CD1c-positive myeloid dendritic cell (primary cell): ENCODE data around the gene PGAP3.
"Not testable (repeated sequence)": the region's sequence is repeated elsewhere in the genome, so short reads cannot be mapped to it uniquely, and the experiment has no call there.

Experiments
- DNase-seq: peaks from one replicate; pipeline ENCODE4 v3.0.0-alpha.2; 2016; ENCODE audit errors: extremely low spot score

The PGAP3 gene, protein sequence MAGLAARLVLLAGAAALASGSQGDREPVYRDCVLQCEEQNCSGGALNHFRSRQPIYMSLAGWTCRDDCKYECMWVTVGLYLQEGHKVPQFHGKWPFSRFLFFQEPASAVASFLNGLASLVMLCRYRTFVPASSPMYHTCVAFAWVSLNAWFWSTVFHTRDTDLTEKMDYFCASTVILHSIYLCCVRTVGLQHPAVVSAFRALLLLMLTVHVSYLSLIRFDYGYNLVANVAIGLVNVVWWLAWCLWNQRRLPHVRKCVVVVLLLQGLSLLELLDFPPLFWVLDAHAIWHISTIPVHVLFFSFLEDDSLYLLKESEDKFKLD

DNA sequence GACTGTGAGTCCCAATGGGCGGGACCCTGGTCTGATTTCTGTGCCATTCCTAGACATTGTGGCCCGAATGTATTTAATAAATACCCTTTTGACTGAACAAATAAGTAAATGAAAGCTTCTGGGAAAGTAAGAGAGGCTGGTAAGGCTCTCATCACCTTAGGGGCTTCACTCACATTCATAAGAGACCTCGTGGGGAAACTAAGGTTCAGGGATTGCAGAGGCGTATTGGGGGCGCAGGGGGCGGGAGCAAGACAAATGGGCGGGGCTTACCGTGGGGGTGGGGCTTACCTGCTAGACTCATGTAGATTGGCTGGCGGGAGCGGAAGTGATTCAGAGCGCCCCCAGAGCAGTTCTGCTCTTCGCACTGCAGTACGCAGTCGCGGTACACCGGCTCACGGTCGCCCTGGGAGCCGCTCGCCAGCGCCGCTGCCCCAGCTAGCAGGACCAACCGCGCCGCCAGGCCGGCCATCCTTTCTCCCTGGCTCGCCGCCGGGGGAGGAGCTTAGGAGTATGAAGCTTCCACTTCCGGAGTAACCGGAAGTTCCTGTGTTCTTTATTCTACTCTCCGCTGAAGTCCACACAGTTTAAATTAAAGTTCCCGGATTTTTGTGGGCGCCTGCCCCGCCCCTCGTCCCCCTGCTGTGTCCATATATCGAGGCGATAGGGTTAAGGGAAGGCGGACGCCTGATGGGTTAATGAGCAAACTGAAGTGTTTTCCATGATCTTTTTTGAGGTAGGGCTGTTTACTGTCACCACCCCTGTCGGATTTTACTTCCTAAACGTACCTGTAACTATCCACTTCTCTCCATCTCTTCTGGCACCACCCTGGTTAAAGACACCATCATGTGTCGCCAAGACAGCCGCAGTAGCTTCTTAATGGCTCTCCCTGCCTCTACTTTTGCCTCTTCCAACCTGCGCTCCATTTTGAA lies at the start of gene PGAP3:
PGAP3 (minus strand) TSS at position 512 of the 929 bp plus-strand sequence; CDS start at position 469, 43 bp downstream.
- peak; percentile 83 for DNase-seq

- no peak for DNase-seq
Observed at GRCh38 chr17:39737206-39737759, 49.4 kb upstream of the PGAP3 start.

- no peak for DNase-seq
Observed at GRCh38 chr17:39736319-39737165, 48.7 kb upstream of the PGAP3 start.

DNA sequence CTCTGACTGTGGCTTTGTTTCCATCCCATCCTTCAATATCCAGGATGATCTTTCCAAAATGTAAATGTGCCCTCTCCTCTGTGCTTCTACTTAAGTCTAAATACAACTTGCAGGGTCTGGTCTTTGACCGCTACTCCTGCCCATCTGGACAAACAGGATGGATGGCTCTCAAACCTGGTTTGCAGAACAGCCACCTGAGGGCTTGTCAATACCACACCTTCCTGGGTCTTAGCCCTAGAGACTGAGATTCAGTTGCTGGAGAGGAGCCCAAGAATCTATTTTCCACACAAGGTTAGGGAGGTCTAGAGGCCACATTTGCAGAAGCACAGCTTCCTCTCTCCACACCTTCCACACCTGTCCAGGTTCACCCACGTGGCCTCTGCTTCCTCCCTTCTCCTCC lies 48.0 kb upstream of the PGAP3 start:
- DNase-seq, result no peak

DNA sequence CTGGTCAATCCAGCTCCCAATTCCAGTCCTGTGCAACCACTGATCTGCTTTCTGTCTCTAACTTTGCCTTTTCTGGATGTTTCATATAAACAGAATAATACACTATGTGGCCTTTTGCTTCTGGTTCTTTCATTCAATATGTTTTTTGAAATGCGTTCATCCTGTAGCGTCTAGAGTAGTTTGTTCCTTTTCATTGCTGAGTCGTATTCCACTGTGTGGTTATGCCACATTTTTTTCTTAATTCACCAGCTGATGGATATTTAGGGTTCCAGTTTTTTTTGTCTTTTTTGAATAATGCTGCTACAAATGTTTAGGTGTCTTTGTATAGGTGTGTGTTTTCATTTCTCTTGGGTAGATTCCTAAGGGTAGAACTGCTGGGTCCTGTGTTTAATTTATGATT lies 44.7 kb upstream of the PGAP3 start:
- no peak for DNase-seq

GRCh38 chr17:39730095-39730921 lies 42.5 kb upstream of the PGAP3 start, which contains the start of gene MIEN1:
Gene MIEN1 (minus strand): TSS chr17:39730532. CDS start chr17:39730495, 37 bp downstream.
- peak; percentile 95 for DNase-seq

DNA sequence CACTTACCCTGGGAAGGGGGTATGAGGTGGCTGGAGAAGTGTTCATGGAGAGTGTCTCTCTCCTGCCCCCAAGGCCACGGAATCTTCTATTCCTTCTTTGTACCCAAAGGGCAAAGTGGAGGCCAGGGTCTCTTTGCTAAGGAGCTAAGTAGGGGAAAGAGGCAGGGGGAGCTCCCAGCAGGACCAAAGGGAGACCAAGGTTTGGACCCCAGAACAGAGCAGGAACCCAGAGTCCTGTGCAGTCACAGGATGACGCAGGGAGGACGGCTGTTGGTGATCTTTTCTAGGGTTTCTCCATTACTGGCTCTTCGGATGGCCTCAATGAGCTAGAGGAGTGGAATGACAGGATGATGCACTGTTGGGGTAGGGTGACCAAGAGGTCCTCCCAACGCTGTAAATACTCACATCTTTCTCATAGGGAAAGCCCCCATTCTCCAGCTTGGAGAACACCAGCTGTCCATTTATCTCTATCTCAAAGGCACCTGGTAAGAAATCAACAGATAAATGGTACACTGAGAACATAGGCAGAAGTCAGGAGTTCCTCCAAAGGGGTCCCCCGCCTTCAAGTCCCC lies 41.5 kb upstream of the PGAP3 start:
- no peak for DNase-seq

DNA sequence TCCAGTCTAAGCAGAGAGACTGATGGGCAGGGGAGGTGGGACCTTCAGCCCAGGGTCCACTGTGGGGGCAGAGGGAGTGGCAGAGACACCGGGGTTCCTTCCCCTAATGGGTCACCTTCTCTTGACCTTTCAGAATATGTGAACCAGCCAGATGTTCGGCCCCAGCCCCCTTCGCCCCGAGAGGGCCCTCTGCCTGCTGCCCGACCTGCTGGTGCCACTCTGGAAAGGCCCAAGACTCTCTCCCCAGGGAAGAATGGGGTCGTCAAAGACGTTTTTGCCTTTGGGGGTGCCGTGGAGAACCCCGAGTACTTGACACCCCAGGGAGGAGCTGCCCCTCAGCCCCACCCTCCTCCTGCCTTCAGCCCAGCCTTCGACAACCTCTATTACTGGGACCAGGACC lies 39.7 kb upstream of the PGAP3 start:
- DNase-seq, result no peak

DNA sequence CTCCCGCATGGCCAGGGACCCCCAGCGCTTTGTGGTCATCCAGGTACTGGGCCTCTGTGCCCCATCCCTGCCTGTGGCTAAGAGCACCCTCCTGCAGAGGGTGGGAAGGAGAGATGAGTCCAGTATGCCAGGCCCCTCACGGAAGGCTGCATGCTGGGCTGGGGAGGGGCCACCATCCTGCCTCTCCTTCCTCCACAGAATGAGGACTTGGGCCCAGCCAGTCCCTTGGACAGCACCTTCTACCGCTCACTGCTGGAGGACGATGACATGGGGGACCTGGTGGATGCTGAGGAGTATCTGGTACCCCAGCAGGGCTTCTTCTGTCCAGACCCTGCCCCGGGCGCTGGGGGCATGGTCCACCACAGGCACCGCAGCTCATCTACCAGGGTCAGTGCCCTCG lies 38.8 kb upstream of the PGAP3 start:
- DNase-seq, result no peak

DNA sequence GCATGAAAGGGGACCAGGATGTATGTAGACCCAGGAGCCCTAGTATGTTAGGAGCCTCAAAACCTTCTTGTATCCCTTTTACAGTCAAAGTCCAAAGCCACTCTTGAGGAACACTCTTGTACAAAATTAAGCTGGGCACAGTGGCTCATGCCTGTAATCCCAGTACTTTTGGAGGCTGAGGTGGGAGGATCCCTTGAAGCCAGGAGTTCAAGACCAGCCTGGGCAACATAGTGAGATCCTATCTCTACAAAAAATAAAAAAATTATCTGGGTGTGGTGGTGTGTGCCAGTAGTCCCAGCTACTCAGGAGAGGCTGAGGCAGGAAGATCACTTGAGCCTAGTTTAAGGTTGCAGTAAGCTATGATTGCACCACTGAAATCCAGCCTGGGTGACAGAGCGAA lies 38.1 kb upstream of the PGAP3 start:
- not testable (repeated sequence) for DNase-seq

- DNase-seq, result no peak
Observed at GRCh38 chr17:39724731-39725130, 36.9 kb upstream of the PGAP3 start.

DNA sequence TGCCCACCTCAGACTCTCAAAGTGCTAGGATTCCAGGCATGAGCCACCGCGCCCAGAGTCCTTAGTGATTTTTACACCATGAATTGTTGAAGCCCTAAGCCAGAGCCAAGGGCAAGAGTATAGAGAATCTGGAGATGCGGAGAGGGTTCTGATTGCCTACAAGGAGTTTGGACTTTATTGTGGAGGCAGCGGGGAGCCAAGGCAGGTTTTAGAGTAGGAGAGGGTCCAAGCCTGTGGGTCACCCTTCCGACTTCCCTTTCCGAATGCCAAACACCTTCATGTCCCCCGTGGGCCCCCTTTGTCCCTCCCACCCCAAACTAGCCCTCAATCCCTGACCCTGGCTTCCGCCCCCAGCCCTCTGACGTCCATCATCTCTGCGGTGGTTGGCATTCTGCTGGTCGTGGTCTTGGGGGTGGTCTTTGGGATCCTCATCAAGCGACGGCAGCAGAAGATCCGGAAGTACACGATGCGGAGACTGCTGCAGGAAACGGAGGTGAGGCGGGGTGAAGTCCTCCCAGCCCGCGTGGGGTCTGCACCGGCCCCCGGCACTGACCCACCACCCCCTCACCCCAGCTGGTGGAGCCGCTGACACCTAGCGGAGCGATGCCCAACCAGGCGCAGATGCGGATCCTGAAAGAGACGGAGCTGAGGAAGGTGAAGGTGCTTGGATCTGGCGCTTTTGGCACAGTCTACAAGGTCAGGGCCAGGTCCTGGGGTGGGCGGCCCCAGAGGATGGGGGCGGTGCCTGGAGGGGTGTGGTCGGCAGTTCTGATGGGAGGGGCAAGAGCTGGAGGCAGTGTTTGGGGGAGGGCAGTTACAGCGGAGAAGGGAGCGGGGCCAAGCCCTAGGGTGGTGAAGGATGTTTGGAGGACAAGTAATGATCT lies 35.4 kb upstream of the PGAP3 start:
- no peak for DNase-seq

GRCh38 chr17:39722104-39722503 lies 34.2 kb upstream of the PGAP3 start:
- no peak for DNase-seq

DNA sequence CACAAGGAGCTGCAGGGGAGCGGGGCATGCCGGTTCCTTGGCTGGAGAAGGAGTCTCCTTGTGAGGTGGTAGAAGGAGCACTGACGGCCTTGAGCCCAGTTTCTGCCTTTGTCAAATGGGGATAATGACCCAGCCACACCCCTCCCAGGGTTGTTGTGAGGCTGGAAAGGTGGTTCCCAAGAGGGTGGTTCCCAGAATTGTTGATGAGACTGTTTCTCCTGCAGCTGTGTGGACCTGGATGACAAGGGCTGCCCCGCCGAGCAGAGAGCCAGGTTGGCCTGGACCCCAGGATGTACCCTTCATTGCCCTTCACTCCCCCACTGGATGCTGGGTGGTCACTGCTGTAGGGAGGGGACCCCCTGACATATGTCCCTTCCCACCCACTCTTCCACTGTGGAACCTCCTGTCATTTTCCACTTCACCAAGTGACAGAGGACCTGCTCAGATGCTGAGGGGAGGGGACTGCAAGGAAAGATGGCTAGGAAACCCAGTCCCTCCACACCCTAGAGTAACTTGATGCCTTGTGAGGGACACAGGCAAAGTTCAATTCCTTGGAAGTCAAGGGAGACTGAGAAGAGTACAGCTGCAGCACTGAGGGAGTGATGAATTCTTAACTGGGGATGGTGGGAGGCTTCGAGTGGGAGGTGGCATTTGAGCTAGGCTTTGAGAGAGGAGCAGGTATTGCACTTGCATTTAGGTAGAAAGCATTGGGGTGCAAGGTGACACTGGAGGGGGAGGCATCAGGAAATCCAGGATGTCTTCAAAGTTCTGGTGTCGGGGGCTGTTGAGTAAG lies 31.9 kb upstream of the PGAP3 start:
- DNase-seq, result no peak

DNA sequence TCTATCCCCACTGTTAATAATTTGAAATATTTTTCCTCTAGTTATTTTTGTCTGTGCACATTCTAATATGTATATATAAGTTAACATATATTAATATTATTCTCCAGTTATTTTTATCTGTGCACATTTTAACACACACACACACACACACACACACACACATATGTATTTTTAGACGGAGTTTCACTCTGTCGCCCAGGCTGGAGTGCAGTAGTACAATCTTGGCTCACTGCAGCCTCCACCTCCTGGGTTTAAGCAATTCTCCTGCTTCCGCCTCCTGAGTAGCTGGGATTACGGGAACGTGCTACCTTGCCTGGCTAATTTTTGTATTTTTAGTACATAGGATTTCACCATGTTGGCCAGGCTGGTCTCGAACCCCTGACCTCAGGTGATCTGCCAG lies 29.8 kb upstream of the PGAP3 start:
- no peak for DNase-seq

GRCh38 chr17:39716879-39717536 lies 29.2 kb upstream of the PGAP3 start:
- no peak for DNase-seq

GRCh38 chr17:39716073-39716818 lies 28.4 kb upstream of the PGAP3 start:
- no peak for DNase-seq
